Measurements from ENCODE around the gene FUBP1. TPM values are rescaled to one million over a fixed set of nuclear protein-coding genes. Genes with fewer than 3 reads are reported as not detected.

FUBP1 gene
- total and polyA plus RNA-seq, 9 of the 15 experiments (the other 6 are each of a cell fraction or from before 2014, with no cell fraction given), result 104 to 294 (median 213) TPM

DNA sequence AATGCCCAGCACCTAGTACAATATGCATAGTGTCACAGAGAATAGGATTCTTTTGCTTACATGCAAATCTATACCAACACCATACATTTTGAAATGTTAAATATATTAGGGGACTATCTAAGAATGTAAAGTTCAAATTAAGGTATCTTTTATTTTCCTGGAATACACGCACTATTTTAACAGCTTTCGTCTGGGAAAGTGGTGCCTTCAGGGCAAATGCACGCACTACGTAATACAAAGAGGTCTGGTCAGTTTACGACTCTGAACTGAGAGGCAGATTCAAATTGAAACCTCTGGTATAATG lies 931 bp downstream of the FUBP1 start (continued):
- TF ChIP-seq, protein P1, sequence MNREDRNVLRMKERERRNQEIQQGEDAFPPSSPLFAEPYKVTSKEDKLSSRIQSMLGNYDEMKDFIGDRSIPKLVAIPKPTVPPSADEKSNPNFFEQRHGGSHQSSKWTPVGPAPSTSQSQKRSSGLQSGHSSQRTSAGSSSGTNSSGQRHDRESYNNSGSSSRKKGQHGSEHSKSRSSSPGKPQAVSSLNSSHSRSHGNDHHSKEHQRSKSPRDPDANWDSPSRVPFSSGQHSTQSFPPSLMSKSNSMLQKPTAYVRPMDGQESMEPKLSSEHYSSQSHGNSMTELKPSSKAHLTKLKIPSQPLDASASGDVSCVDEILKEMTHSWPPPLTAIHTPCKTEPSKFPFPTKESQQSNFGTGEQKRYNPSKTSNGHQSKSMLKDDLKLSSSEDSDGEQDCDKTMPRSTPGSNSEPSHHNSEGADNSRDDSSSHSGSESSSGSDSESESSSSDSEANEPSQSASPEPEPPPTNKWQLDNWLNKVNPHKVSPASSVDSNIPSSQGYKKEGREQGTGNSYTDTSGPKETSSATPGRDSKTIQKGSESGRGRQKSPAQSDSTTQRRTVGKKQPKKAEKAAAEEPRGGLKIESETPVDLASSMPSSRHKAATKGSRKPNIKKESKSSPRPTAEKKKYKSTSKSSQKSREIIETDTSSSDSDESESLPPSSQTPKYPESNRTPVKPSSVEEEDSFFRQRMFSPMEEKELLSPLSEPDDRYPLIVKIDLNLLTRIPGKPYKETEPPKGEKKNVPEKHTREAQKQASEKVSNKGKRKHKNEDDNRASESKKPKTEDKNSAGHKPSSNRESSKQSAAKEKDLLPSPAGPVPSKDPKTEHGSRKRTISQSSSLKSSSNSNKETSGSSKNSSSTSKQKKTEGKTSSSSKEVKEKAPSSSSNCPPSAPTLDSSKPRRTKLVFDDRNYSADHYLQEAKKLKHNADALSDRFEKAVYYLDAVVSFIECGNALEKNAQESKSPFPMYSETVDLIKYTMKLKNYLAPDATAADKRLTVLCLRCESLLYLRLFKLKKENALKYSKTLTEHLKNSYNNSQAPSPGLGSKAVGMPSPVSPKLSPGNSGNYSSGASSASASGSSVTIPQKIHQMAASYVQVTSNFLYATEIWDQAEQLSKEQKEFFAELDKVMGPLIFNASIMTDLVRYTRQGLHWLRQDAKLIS (CRISPR knock-in tag; IDR thresholded peaks at IDR 0.05), result no peak
- TF ChIP-seq, protein P2, sequence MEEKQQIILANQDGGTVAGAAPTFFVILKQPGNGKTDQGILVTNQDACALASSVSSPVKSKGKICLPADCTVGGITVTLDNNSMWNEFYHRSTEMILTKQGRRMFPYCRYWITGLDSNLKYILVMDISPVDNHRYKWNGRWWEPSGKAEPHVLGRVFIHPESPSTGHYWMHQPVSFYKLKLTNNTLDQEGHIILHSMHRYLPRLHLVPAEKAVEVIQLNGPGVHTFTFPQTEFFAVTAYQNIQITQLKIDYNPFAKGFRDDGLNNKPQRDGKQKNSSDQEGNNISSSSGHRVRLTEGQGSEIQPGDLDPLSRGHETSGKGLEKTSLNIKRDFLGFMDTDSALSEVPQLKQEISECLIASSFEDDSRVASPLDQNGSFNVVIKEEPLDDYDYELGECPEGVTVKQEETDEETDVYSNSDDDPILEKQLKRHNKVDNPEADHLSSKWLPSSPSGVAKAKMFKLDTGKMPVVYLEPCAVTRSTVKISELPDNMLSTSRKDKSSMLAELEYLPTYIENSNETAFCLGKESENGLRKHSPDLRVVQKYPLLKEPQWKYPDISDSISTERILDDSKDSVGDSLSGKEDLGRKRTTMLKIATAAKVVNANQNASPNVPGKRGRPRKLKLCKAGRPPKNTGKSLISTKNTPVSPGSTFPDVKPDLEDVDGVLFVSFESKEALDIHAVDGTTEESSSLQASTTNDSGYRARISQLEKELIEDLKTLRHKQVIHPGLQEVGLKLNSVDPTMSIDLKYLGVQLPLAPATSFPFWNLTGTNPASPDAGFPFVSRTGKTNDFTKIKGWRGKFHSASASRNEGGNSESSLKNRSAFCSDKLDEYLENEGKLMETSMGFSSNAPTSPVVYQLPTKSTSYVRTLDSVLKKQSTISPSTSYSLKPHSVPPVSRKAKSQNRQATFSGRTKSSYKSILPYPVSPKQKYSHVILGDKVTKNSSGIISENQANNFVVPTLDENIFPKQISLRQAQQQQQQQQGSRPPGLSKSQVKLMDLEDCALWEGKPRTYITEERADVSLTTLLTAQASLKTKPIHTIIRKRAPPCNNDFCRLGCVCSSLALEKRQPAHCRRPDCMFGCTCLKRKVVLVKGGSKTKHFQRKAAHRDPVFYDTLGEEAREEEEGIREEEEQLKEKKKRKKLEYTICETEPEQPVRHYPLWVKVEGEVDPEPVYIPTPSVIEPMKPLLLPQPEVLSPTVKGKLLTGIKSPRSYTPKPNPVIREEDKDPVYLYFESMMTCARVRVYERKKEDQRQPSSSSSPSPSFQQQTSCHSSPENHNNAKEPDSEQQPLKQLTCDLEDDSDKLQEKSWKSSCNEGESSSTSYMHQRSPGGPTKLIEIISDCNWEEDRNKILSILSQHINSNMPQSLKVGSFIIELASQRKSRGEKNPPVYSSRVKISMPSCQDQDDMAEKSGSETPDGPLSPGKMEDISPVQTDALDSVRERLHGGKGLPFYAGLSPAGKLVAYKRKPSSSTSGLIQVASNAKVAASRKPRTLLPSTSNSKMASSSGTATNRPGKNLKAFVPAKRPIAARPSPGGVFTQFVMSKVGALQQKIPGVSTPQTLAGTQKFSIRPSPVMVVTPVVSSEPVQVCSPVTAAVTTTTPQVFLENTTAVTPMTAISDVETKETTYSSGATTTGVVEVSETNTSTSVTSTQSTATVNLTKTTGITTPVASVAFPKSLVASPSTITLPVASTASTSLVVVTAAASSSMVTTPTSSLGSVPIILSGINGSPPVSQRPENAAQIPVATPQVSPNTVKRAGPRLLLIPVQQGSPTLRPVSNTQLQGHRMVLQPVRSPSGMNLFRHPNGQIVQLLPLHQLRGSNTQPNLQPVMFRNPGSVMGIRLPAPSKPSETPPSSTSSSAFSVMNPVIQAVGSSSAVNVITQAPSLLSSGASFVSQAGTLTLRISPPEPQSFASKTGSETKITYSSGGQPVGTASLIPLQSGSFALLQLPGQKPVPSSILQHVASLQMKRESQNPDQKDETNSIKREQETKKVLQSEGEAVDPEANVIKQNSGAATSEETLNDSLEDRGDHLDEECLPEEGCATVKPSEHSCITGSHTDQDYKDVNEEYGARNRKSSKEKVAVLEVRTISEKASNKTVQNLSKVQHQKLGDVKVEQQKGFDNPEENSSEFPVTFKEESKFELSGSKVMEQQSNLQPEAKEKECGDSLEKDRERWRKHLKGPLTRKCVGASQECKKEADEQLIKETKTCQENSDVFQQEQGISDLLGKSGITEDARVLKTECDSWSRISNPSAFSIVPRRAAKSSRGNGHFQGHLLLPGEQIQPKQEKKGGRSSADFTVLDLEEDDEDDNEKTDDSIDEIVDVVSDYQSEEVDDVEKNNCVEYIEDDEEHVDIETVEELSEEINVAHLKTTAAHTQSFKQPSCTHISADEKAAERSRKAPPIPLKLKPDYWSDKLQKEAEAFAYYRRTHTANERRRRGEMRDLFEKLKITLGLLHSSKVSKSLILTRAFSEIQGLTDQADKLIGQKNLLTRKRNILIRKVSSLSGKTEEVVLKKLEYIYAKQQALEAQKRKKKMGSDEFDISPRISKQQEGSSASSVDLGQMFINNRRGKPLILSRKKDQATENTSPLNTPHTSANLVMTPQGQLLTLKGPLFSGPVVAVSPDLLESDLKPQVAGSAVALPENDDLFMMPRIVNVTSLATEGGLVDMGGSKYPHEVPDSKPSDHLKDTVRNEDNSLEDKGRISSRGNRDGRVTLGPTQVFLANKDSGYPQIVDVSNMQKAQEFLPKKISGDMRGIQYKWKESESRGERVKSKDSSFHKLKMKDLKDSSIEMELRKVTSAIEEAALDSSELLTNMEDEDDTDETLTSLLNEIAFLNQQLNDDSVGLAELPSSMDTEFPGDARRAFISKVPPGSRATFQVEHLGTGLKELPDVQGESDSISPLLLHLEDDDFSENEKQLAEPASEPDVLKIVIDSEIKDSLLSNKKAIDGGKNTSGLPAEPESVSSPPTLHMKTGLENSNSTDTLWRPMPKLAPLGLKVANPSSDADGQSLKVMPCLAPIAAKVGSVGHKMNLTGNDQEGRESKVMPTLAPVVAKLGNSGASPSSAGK (IDR thresholded peaks at IDR 0.05), result no peak
- TF ChIP-seq ZNF766 (CRISPR knock-in tag; conservative IDR thresholded peaks at IDR 0.05), result 0 out of 2 replicates have a peak, but pooled peaks have one; percentile 24
- TF ChIP-seq ZNF507 (tag; conservative IDR thresholded peaks at IDR 0.05), result no peak
- TF ChIP-seq NCOA6 (IDR thresholded peaks at IDR 0.05), result no peak
- TF ChIP-seq STAT5B (CRISPR knock-in tag; IDR thresholded peaks at IDR 0.05), result no peak
- 0 out of 4 replicates have a peak, but pooled peaks of 1 of the 2 experiments have one; percentile 12 for TF ChIP-seq TBL1XR1 (IDR thresholded peaks at IDR 0.05; ENCODE audit: low read length in 2 of 2)
- TF ChIP-seq, protein P3, sequence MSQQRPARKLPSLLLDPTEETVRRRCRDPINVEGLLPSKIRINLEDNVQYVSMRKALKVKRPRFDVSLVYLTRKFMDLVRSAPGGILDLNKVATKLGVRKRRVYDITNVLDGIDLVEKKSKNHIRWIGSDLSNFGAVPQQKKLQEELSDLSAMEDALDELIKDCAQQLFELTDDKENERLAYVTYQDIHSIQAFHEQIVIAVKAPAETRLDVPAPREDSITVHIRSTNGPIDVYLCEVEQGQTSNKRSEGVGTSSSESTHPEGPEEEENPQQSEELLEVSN (IDR thresholded peaks at IDR 0.05; ENCODE audit: borderline replicate concordance in 1 of 2, extremely low read depth in 1 of 2, insufficient read depth in 1 of 2, insufficient read length in 1 of 2, low read depth in 1 of 2, low read length in 1 of 2, poor library complexity in 1 of 2, severe bottlenecking in 1 of 2), result no peak
- TF ChIP-seq, protein P4, sequence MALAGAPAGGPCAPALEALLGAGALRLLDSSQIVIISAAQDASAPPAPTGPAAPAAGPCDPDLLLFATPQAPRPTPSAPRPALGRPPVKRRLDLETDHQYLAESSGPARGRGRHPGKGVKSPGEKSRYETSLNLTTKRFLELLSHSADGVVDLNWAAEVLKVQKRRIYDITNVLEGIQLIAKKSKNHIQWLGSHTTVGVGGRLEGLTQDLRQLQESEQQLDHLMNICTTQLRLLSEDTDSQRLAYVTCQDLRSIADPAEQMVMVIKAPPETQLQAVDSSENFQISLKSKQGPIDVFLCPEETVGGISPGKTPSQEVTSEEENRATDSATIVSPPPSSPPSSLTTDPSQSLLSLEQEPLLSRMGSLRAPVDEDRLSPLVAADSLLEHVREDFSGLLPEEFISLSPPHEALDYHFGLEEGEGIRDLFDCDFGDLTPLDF (CRISPR knock-in tag; IDR thresholded peaks at IDR 0.05), result no peak
- no peak for TF ChIP-seq CCAR2 (IDR thresholded peaks at IDR 0.05; ENCODE audit: low read depth, low read length)
